ENCODE results near the gene SLC9A9.

GRCh38 chr3:143700431-143700975 is 147.8 kb downstream of the SLC9A9 start:
- TF ChIP-seq CTCF (IDR thresholded peaks at IDR 0.05) (no peak), POLR2A (IDR thresholded peaks at IDR 0.05) (no peak)

Measured in thyroid gland (tissue), 4 donors.